ENCODE results near the gene PARN. TPM values are rescaled to one million over a fixed set of nuclear protein-coding genes. Genes with fewer than 3 reads are reported as not detected.

Gene PARN
- total RNA-seq, 4 donors from 2014 or later, result 34.1 to 50.0 (median 40.3) TPM

DNA sequence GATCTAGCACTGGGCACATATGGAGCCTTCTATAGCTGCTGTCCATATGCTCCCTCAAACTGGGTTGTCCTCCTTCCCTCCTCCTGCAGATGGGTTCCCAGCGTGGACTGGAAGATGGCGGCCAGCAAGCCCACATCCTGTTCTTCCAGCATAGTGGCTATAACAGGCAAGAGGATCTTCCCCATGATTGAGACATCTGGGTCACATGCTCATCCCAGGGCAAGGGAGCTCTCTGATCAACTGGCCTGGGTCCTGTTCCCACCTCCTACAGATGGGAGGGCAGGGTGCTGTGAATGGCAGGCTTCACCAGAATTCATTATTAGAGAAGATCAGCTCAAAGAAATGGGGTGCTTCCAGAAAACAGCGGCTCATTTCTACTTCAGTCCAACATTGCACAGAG, 210.2 kb downstream of the PARN start:
- TF ChIP-seq POLR2A (IDR thresholded peaks at IDR 0.05), result no peak
- TF ChIP-seq, protein P1, sequence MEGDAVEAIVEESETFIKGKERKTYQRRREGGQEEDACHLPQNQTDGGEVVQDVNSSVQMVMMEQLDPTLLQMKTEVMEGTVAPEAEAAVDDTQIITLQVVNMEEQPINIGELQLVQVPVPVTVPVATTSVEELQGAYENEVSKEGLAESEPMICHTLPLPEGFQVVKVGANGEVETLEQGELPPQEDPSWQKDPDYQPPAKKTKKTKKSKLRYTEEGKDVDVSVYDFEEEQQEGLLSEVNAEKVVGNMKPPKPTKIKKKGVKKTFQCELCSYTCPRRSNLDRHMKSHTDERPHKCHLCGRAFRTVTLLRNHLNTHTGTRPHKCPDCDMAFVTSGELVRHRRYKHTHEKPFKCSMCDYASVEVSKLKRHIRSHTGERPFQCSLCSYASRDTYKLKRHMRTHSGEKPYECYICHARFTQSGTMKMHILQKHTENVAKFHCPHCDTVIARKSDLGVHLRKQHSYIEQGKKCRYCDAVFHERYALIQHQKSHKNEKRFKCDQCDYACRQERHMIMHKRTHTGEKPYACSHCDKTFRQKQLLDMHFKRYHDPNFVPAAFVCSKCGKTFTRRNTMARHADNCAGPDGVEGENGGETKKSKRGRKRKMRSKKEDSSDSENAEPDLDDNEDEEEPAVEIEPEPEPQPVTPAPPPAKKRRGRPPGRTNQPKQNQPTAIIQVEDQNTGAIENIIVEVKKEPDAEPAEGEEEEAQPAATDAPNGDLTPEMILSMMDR (IDR thresholded peaks at IDR 0.05), result no peak
- Histone ChIP-seq H3K4me1 (no peaks in the 10 kb centered on the region), H3K4me3 (no peak overlapping the region), H3K27me3 (no peaks in the 10 kb centered on the region), H3K9me3 (no peaks in the 10 kb centered on the region), H3K27ac (no peak overlapping the region), H3K36me3 (no peaks in the 10 kb centered on the region)
- intact Hi-C loops (cut with DNase I; ENCODE audit: low total_unique reads), result no loop called here
- DNase-seq, result no peak

DNA sequence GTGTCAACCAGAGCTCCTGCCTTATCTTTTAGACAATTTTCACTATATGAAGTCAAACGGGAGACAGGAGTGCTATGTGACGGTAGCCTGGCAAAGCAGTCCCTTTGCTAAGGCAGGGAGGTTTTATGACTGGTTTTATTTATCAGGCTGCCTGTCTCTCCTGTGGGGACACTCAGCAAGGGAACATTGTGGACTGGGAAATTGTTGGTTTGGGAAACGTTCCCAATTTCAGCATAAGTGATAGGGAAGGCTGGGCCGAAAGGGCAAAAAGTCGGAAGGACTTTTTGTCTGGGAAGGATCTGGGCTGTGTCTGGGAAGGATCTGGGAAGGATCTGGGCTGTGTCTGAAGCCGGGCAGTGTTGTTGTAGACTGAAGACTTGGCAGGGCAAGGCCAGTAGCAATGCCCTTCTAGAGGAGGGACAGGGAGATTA, 211.2 kb downstream of the PARN start:
- Histone ChIP-seq H3K27ac (no peak overlapping the region), H3K4me3 (no peak overlapping the region), H3K27me3 (no peaks in the 10 kb centered on the region), H3K36me3 (no peaks in the 10 kb centered on the region), H3K9me3 (no peaks in the 10 kb centered on the region), H3K4me1 (no peaks in the 10 kb centered on the region)
- intact Hi-C loops (cut with DNase I; ENCODE audit: low total_unique reads), result no loop called here
- no peak for DNase-seq
- TF ChIP-seq, protein P1 (IDR thresholded peaks at IDR 0.05), result no peak
- no peak for TF ChIP-seq POLR2A (IDR thresholded peaks at IDR 0.05)

DNA sequence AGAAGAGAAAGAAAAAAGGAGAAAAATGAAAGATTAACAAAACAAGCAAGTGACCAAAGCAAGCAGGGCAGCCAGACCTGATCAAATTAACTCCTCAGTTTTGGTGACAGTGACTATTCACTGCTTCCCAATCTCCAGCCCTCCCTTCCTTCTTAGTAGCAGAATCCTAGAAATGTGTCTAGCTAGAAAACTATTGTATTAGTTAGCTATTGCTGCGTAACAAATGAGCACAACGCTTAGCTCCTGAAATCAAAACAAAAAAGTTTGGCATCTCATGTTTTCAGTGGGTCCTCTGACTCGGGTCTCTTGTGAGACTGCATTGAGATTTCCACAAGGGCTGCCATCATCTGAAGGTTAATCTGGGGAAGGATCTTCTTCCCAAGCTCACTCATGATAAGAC, 213.9 kb downstream of the PARN start:
- Histone ChIP-seq H3K4me3 (no peak overlapping the region), H3K4me1 (no peaks in the 10 kb centered on the region), H3K27ac (no peak overlapping the region), H3K9me3 (no peaks in the 10 kb centered on the region), H3K27me3 (no peaks in the 10 kb centered on the region), H3K36me3 (no peaks in the 10 kb centered on the region)
- intact Hi-C loops (cut with DNase I; ENCODE audit: low total_unique reads), result no loop called here
- DNase-seq, result no peak
- TF ChIP-seq POLR2A (IDR thresholded peaks at IDR 0.05), result no peak
- TF ChIP-seq, protein P1 (IDR thresholded peaks at IDR 0.05), result no peak

DNA sequence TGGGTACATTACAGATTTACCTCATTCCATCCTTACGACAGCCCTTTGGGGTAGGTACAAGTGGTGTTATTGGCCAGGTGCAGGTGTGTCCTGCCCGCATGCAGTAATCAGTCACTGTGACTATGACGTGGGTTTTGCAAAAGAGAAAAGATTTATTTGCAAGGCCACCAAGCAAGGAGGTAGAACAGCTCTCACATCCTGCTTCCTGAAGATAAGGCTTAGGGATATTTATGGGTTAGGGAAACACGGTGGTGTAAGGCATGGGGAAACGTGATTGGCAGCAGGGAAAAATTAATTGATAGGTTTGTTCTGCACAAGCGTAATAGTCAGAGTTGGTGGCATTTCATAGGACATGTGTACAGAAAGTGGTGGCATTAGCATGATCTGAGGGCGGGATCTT, 214.8 kb downstream of the PARN start:
- Histone ChIP-seq H3K27me3 (no peaks in the 10 kb centered on the region), H3K9me3 (no peaks in the 10 kb centered on the region), H3K4me3 (no peak overlapping the region), H3K4me1 (no peaks in the 10 kb centered on the region), H3K36me3 (no peaks in the 10 kb centered on the region), H3K27ac (no peak overlapping the region)
- no peak for TF ChIP-seq POLR2A (IDR thresholded peaks at IDR 0.05)
- TF ChIP-seq, protein P1 (IDR thresholded peaks at IDR 0.05), result no peak
- intact Hi-C loops (cut with DNase I; ENCODE audit: low total_unique reads), result no loop called here
- no peak for DNase-seq

DNA sequence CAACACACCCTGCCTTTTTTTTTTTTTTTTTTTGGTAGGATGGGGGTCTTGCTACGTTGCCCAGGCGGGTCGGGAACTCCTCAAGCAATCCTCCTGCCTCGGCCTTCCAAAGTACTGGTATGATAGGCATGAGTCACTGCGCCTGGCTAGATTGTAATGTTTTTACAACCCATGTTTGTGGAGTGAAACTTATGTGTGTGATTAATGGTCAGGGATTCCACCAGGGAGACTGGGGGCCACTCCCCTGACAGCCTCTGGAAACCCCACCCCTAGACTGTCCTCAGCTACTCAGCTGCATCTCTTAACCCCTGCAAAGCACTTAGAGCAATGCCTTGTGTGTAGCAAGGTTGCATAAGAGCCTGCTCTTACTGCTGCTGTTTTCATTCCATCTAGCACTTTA, 220.5 kb downstream of the PARN start:
- no peak for TF ChIP-seq POLR2A (IDR thresholded peaks at IDR 0.05)
- TF ChIP-seq, protein P1 (IDR thresholded peaks at IDR 0.05), result no peak
- Histone ChIP-seq H3K9me3 (no peaks in the 10 kb centered on the region), H3K27ac (no peak overlapping the region), H3K4me3 (no peak overlapping the region), H3K27me3 (no peaks in the 10 kb centered on the region), H3K4me1 (no peaks in the 10 kb centered on the region), H3K36me3 (no peaks in the 10 kb centered on the region)
- intact Hi-C loops (cut with DNase I; ENCODE audit: low total_unique reads), result no loop called here
- DNase-seq, result peak in 1 of 2 donors; percentile 25
